Measurements from ENCODE around the gene IMPDH2.

The IMPDH2 gene

GRCh38 chr3:48989796-48990635, 39.2 kb downstream of the IMPDH2 start, which contains the start of gene P4HTM:
Gene P4HTM, plus strand, starts transcription at chr3:48990241. Its CDS starts 16 bp downstream, at chr3:48990257.
- DNase-seq (ENCODE audit: low read depth) = peak; percentile 83
- H3K4me3 ChIP-seq (ENCODE audit: low read depth, low read length) = peak within 1 kb of the TSS; percentile 82
- peak; percentile 8 for TF ChIP-seq CTCF (IDR thresholded peaks at IDR 0.05; ENCODE audit: insufficient read depth, low read depth, low read length, missing control alignments)

DNA sequence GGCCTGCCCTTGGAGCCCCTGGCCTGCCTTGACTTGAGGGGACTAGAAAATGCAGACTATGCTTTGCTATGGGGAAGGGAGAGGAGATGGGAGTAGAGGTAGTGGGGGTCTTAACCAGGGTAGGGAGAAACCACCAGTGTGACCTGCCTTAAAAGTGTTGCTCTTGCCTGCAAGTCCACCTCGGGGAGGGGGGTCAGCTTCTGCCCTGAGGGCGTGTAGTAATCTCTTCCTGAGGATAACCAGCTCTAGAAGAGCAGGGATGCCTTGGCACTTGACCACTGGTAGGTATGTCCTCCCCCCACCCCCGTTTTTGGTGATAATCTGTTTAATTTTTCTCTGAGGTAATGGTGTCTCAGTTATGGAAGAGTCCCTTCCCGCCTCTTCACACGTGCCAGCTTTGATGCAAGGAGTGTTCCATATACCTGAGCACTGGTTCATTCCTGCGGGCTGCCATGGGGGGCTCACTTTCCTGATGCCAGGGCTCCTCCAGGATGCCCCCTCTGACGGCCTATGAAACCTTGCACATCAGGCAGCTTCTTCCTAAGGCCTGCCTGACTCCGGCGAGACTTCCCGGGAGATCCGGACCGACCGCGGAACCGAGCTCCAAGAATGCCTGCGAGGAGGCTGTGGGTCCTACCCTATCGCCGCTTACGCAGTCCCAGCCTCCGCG, 39.9 kb downstream of the IMPDH2 start:
- no peak for DNase-seq (ENCODE audit: low read depth)
- no peak for TF ChIP-seq CTCF (IDR thresholded peaks at IDR 0.05; ENCODE audit: insufficient read depth, low read depth, low read length, missing control alignments)
- H3K4me3 ChIP-seq (ENCODE audit: low read depth, low read length) = peak overlapping the region; percentile 82

DNA sequence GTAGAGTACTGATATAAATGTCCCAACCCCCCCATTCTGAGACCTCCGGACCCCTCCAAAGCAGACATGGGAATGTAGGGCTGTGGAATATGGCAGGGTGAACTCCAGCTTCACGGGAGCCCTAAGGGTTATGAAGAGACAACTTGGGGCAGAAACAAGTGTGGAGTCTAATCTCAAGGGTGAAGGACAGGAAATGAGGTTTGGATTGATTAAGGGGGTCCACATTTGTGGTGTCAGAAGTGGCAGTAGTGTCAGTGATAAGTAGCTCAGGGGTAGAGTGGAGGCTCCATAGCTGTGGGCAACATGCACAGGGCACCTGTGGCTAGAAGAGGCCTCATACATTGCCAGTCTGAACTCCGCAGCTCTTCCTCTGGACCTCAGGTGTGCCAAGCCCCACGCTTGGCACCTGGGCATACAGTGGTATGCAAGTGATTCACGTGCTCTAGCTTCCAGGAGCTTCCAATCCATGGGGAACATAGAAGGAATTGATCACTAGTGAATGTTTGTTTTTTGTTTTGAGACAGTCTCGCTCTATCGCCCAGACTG, 43.3 kb downstream of the IMPDH2 start:
- TF ChIP-seq CTCF (IDR thresholded peaks at IDR 0.05; ENCODE audit: insufficient read depth, low read depth, low read length, missing control alignments) = no peak
- H3K4me3 ChIP-seq (ENCODE audit: low read depth, low read length) = no peak overlapping the region
- DNase-seq (ENCODE audit: low read depth) = no peak

DNA sequence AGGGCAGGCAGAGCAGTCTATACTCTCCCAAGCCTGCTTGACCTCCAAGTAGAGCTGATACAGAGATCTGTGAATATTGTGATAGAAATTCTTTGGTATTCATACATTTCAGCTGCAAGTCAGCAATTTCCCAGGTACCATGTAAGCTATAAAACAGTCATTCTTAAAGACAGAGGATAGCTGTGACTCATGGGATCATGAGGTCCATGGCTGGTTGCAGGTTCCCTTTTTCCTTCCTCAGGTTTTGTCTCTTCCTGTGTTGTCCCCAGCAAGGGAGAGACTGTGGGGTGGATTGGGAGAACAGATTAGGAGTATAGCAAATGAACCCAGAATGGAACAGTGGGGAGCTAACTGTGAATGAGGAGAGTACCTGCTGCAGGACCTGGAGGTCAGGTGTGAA, 44.5 kb downstream of the IMPDH2 start:
- DNase-seq (ENCODE audit: low read depth) = no peak
- no peak for TF ChIP-seq CTCF (IDR thresholded peaks at IDR 0.05; ENCODE audit: insufficient read depth, low read depth, low read length, missing control alignments)
- no peak overlapping the region for H3K4me3 ChIP-seq (ENCODE audit: low read depth, low read length)

DNA sequence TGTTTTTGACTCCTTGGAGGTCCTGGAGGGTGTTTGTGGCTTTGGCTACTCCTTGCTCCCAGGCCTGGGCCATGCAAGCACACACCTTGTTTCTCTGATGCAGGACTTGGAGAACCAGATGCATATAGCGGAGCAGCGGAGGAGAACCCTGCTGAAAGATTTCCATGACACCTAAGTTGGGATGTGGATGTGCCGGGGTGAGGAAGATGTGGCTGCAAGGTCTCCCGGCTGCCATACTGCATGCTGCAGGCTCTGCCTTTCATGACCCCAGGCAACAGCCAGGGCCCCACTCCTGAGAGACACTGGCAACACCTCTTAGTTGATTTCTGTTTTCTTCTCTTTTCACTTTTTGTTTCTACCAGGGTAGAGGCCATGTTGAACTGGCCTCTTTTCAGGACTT, 46.1 kb downstream of the IMPDH2 start:
- TF ChIP-seq CTCF (IDR thresholded peaks at IDR 0.05; ENCODE audit: insufficient read depth, low read depth, low read length, missing control alignments) = no peak
- H3K4me3 ChIP-seq (ENCODE audit: low read depth, low read length) = no peak overlapping the region
- DNase-seq (ENCODE audit: low read depth) = no peak

DNA sequence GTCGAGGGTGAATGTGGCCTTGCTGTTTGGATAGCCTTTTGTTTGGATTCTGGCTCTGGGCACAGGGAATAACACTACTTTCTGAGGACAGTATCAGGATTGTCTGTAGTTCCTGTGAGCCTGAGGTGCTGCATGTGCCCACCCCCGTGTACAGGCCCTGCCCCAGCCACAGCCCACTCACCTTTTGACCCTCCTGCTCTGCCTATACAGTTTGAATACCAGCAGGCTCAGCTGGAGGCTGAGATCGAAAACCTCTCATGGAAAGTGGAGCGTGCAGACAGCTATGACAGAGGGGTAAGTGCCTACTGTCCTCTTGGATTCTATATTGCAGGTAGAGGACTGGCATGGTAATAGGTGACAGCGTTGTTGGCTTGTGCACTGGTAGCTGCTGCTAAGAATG, 46.5 kb downstream of the IMPDH2 start:
- TF ChIP-seq CTCF (IDR thresholded peaks at IDR 0.05; ENCODE audit: insufficient read depth, low read depth, low read length, missing control alignments) = no peak
- H3K4me3 ChIP-seq (ENCODE audit: low read depth, low read length) = no peak overlapping the region
- no peak for DNase-seq (ENCODE audit: low read depth)

All from GM12865 (cell line).